DND-41 (cell line): ENCODE measurements around the gene DCDC1.

ENCODE experiments used
- CTCF ChIP-seq: IDR thresholded peaks from 2 replicates; pipeline ENCODE4 v1.5.1; 2012; ENCODE audit warnings: borderline replicate concordance, low read length, moderate library complexity, mild to moderate bottlenecking; ENCODE audit not compliant: poor library complexity, severe bottlenecking; ENCODE audit errors: extremely low read depth
- EZH2 ChIP-seq: IDR thresholded peaks from 3 replicates; pipeline ENCODE4 v1.6.1; 2012; ENCODE audit warnings: borderline replicate concordance, low read depth, mild to moderate bottlenecking, moderate library complexity, low read length, inconsistent platforms; ENCODE audit not compliant: severe bottlenecking

DNA sequence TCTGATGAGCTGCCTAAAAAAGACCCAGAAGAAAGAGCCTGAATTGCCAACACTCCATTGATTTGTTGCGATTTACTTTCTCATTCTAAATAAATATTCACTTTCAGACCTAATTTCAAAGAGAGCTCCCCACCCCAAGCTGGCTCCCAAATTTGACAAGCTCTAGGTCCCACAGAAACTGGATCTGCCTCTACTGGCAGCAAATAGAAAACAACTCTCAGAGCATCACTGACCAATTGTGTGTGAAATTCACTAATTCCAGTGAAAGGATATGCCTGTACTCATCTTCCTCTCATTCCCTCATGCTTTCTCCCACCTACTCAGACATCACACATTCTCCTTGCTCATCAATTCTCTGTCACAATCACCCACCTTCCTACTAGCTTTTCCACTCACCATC, 249.1 kb downstream of the DCDC1 start:
- no peak for TF ChIP-seq CTCF
- TF ChIP-seq EZH2: no peak
